NB4 (cell line): ENCODE data around the gene ZDHHC18.

ENCODE experiments used
- POLR2A ChIP-seq: IDR thresholded peaks from 2 replicates; pipeline ENCODE4 v1.6.1; 2011; ENCODE audit warnings: mild to moderate bottlenecking; ENCODE audit not compliant: insufficient read length; ENCODE audit errors: extremely low read depth
- TF ChIP-seq, protein P1 (sequence below): IDR thresholded peaks from one replicate; pipeline ENCODE4 v1.5.1; 2012; ENCODE audit warnings: low read depth, low read length
- TF ChIP-seq, protein P2 (sequence below): IDR thresholded peaks from 2 replicates; pipeline ENCODE4 v1.6.1; 2011; ENCODE audit warnings: low read depth, low read length

DNA sequence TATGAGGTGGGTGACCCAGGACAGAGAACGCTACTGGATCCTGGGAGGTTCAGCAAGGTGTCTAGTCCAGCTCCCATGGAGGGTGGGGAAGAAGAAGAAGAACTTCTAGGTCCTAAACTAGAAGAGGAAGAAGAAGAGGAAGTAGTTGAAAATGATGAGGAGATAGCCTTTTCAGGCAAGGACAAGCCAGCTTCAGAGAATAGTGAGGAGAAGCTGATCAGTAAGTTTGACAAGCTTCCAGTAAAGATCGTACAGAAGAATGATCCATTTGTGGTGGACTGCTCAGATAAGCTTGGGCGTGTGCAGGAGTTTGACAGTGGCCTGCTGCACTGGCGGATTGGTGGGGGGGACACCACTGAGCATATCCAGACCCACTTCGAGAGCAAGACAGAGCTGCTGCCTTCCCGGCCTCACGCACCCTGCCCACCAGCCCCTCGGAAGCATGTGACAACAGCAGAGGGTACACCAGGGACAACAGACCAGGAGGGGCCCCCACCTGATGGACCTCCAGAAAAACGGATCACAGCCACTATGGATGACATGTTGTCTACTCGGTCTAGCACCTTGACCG is 47.3 kb upstream of the ZDHHC18 start:
- TF ChIP-seq, protein P1, sequence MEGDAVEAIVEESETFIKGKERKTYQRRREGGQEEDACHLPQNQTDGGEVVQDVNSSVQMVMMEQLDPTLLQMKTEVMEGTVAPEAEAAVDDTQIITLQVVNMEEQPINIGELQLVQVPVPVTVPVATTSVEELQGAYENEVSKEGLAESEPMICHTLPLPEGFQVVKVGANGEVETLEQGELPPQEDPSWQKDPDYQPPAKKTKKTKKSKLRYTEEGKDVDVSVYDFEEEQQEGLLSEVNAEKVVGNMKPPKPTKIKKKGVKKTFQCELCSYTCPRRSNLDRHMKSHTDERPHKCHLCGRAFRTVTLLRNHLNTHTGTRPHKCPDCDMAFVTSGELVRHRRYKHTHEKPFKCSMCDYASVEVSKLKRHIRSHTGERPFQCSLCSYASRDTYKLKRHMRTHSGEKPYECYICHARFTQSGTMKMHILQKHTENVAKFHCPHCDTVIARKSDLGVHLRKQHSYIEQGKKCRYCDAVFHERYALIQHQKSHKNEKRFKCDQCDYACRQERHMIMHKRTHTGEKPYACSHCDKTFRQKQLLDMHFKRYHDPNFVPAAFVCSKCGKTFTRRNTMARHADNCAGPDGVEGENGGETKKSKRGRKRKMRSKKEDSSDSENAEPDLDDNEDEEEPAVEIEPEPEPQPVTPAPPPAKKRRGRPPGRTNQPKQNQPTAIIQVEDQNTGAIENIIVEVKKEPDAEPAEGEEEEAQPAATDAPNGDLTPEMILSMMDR, result no peak
- TF ChIP-seq POLR2A, result no peak
- TF ChIP-seq, protein P2, sequence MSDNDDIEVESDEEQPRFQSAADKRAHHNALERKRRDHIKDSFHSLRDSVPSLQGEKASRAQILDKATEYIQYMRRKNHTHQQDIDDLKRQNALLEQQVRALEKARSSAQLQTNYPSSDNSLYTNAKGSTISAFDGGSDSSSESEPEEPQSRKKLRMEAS, result no peak
